Islet of Langerhans (tissue), 1 donor: Measurements from ENCODE around the gene EXOC4.
"Not testable (repeated sequence)": the region's sequence is repeated elsewhere in the genome, so short reads cannot be mapped to it uniquely, and the experiment has no call there.

ENCODE experiments used
- FAIRE-seq: peaks from one replicate; lab custom pipeline; 2011; peaks lifted over from hg19 to GRCh38; lab: Jason Lieb, UNC

The EXOC4 gene

DNA sequence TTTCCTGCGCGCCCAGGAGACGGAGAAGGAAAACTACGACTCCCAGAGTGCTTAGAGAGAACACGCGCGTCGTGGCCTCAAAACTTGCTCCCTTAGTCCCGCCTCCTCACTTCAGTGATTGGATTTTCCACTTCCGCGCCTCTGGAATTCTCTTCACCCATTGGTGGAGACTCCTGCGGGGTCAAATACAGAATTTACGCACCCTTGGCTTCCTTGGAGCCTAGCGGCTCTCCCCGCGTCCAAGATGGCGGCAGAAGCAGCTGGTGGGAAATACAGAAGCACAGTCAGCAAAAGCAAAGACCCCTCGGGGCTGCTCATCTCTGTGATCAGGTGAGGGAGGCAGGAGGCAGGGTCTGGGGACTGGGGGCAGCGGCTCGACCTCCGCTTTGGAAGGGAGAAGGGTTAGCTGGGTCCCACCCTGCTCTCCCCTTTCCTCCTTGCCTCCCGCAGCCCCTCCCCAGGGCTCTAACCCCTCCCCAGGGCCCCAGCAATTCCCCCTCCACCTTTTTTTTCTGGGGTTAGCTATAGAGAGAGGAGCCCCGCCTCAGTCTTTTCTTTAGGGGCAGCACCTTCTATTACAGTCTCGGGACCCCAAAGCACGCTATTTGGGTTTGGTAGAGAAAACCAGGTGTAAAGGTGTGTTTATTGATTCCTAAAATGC is at the start of gene EXOC4:
TSS of gene EXOC4 (plus strand) at position 221 of the 661 bp plus-strand sequence.
- peak; percentile 99 for FAIRE-seq

DNA sequence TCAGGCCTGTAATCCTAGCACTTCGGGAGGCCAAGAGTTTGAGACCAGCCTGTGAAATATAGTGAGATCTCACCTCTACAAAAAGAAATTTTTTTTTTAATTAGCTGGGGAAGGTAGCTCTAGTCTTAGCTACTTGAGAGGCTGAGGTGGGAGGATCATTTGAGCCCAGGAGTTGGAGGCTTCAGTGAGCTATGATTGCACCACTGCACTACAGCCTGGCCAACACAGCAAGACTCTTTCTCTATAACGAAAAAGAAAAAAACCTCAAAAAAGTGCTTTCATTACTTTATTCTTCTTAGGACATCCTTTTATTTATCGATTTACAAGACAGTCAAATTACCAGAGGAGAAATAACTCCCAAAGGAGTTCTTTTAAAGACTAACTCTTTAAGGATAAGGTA is 49.4 kb upstream of the EXOC4 start:
- FAIRE-seq, result no peak

DNA sequence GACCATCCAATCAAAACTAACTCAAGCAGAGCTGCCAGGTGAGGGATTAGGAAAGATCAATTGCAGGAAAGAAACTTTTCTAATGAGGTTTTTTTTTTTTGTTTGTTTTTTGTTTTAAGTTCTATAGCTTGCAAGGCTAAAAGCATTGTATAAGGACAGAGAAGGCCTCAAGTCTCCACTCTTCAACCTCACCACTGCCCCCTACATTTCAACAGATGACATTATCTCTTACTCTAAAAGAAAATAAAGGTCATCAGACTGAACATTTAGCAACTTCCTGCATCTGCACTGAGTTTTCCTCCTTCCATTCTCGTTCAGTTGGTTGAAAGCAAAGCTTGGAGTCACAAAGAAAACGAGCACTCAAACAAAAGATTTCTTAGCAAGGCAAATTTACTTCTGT is 45.2 kb upstream of the EXOC4 start:
- no peak for FAIRE-seq

DNA sequence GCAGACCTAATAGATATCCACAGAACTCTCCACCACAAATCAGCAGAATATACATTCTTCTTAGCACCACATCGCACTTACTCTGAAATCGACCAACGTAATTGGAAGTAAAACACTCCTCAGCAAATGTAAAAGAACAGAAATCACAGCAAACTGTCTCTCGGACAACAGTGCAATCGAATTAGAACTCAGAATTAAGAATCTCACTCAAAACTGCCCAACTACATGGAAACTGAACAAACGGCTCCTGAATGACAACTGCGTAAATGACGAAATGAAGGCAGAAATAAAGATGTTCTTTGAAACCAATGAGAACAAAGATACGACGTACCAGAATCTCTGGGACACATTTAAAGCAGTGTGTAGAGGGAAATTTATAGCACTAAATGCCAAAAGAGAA is 42.1 kb upstream of the EXOC4 start:
- not testable (repeated sequence) for FAIRE-seq

DNA sequence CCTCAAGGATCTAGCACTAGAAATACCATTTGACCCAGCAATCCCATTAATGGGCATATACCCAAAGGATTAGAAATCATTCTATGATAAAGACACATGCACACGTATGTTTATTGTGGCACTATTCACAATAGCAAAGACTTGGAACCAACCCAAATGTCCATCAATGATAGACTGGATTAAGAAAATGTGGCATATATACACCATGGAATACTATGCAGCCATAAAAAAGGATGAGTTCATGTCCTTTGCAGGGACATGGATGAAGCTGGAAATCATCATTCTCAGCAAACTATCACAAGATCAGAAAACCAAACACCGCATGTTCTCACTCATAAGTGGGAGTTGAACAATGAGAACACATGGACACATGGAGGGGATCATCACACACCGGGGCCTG is 39.1 kb upstream of the EXOC4 start:
- FAIRE-seq, result not testable (repeated sequence)

DNA sequence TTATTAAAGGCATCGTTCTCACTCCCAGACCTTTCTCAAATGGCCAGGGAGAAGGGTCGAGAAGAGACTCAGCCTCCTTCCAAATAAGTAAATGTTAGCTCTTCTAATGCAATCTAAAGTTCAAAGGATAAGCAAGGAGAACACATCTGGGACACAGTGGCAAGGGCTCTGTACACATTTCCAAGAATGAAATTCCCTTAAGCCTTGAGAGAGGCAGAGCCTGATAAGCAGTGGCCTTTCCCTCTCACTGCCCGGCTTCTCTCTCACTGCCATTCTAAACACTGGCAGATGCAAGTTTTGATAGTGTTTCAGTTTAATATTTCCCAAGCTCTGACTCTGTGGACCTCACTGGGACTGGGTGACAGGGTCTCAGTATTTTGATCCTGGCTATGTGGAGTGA is 35.1 kb upstream of the EXOC4 start:
- FAIRE-seq, result no peak

DNA sequence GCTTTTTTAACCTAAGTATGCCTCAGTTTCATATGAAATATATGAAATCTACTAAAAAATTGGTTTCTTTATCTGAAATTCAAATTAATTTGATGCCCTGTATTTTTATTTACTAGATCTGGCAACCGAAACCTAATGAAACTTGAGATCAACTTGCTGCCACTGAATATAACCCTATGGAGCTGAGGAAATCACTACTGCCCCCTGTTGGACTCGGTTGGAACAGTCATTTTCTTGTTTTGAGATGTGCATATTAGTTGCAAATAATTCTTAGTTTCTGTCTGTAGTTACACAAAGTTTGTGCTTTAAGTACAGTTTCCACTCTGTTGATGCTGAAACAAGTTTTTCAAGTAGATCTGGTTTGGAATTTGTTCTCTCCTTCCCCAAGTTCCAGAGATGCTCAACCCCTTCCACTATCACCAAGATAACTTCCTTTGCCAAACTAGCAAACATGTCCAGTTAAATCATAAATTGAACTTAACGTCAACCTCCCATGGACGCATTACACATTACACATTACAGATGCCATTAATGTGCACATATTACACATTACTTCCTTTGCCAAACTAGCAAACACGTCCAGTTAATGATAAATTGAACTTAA is 22.2 kb upstream of the EXOC4 start:
- peak; percentile 24 for FAIRE-seq

DNA sequence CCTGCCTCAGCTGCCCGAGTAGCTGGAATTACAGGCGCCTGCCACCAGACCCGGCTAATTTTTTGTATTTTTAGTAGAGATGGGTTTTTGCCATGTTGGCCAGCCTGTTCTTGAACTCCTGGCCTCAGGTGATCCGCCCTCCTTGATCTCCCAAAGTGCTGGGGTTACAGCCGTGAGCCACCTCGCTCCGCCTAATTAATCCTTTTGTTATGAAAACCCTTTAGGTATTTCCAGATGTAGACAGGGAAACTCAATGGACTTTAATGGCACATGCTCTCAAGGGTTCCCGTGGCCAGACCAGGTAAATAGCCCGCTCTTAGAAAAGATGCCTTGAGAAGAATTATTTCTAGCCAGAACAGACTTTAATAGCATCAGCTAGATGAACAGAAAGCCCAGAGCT is 19.7 kb upstream of the EXOC4 start:
- no peak for FAIRE-seq

DNA sequence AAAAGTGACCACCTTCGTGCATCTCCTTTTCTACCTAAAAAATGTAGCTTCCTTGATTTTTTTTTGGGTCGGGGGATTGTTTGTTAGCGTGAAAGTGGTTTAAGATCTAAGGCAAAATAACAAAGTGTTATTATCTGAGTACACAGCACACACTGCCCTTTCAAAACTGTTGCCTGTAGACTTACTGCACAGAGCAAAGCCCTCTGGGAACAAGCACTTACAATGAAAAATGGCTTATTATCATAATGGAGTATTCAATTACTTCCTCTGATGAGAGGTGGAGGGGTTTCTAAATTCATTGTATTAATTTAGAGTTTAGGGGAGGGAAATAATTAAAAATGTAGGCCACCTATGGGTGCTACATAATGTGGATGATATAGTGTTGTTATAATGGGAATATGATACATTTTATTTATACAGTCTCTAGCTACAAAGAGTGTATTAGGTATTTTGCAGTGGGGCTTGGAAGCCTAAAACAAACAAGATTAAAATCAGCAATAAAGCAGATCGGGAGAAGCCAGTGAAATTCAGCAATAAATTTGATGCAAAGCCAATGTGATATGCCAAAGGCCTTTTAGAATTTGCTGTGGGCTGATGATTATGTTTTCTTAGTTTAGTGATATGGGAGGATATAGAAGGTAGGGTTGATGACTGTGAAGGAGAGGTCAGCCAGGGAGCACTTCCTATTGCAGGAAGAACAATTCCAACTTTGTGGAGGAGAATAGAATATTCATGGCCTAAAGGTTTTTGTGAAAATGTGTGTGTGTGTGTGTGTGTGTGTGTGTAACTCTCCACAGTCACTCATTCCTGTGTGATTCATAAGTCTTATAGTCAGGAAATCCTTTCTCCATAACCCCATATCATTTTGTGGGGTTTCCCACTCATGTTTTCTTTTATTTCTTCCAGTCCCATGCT is 17.7 kb upstream of the EXOC4 start:
- no peak for FAIRE-seq

DNA sequence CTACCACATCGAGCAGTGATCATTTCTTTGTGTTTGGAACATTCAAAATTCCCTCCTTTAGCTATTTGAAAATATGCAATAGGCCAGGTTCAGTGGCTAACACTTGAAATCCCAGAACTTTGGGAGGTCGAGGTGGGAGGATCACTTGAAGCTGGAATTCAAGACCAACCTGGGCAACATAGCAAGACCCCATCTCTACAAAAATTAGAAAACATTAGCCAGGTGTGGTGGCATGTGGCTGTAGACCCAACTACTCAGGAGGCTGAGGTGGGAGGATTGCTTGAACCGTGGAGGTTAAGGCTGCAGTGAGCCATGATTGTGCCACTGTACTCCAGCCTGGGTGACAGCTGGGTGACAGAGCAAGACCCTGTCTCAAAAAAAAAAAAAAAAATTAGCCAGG is 15.3 kb upstream of the EXOC4 start:
- no peak for FAIRE-seq

DNA sequence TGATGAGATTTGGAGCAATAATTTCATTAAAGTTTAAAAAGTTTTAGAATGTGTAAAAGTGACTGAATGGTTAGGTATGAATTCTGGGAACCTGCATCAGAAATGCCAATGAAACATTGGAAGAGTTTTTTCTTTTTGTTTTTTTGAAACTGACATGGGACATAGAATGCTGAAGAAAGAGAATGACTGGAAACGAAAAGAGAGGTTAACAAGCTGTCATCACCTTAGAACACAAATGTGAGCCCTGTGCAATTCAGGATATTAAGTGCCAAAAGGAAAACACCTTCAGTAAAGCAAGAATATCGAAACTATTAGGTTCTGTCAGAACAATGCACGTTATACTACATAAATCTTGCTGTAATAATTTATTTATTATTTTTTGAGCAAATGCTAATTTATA is 12.6 kb upstream of the EXOC4 start:
- no peak for FAIRE-seq

DNA sequence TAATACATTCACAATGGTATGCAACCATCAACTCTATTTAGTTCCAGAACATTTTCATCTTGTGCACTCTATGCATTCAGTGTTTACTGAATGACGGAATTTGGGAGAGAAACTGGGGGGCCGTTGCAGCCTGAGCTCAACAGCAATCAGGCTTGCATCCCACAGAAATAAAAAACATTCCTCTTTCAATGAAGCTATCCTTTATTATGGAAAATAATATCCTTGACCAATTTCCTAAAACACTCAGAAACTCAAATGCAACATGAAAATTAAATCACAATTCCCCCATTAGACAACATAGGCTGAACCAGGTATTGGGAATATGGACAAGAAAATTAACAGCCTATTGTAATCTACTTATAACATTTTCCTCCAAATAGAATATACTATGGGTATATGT is 6.3 kb upstream of the EXOC4 start:
- no peak for FAIRE-seq

DNA sequence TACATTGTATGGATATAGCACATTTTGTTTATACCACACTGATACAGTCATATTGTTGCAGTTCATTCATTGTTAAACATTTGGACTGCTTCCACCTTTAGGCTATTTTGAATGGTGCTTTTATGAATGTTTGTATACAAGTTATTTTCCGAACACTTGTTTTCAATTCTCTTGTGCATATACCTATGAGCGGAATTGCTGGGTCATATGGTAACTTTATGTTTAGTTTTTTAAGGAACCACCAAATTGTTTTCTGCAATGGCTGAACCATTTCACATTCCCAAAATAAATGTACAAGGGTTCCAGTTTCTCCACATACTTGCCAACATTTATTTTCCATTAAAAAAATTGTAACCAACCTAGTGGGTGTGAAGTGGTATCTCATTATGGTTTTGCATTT is 4.0 kb upstream of the EXOC4 start:
- no peak for FAIRE-seq

DNA sequence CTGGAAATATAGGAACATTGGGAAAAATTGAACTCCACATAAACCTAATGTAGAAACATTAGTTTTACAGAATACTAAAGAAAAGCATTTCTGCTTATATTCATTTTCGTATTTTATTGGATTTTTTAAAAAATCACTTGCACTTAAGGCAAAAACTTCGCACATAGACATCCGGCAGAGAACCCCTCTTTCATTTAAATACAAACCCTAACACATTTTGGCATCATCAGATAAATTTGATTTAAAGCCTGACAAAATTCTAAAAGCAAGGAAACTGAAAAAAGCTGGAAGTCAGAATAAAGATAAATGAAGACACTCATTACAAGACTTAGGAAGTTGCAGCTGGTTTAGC is 396 bp upstream of the EXOC4 start:
- no peak for FAIRE-seq

DNA sequence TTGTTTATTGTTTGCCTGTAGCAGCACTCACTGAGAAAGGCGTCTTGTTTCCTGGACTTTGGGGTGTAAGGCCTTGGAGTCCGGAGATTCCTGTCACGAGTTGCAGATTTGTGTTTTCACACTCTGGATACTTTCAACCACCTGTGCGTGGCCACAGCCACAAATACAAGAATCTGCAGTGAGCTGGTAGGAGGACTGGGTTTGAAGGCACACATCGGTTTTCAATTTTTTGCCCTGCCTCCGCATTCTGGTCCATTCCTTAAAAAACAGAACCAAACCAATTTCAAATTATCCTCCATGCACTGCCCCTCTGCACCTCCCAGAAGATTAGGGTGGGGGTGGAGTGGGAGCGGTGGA is 619 bp downstream of the EXOC4 start:
- FAIRE-seq, result no peak

DNA sequence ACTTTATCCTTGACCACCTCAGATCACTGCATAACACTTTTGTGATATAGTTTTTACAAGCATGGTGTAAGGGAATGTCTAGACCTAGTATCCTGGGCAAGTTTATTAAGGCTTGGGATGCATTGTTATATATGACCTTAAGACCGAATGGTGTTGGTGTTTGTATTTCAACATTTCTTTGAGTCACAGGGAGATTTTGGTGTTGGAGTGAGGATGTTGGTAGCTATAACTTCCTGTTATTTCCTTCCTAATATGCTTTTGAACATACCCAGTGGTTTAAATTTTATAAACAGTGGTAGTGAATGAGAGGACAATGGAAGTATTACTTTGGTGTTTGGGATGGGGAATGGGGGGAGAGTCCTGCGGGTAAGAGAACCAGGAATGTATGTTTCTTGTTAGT is 2.6 kb downstream of the EXOC4 start:
- FAIRE-seq, result no peak

DNA sequence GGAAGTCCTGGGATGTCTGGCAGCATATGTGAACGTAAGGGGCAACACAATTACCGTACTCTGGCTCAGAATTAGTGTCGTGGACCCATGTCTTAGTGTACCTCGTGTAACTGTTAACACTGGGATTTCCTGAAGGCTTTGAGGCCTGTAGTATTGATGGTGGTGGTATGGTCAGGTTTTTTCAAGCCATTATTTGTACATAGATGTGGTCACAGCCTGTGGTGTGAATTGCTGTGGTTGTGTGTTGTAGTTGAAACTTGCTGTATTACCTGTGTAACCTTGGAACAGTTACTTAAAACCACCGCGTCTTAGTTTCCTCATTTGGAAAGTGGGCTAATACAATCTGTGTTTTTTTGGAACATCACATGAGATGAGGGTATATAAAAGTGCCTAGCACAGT is 5.3 kb downstream of the EXOC4 start:
- no peak for FAIRE-seq

DNA sequence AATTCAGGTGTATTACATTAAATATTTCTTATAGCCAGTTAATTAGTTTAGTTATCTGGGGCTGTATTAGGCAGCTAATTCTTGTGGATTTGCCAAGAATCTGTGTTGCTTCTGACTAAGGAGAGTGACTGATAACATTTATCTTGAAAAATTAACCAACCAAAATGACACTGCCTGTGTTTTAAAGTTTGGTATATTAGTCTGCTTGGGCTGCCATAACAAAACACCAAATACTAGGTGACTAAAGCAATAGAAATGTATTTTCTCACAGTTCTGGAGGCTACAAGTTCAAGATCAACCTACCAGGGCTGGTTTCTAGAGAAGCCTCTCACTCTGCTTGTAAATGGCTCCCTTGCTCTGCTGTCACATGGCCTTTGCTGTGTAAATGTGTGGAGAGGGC is 12.9 kb downstream of the EXOC4 start:
- FAIRE-seq, result no peak

DNA sequence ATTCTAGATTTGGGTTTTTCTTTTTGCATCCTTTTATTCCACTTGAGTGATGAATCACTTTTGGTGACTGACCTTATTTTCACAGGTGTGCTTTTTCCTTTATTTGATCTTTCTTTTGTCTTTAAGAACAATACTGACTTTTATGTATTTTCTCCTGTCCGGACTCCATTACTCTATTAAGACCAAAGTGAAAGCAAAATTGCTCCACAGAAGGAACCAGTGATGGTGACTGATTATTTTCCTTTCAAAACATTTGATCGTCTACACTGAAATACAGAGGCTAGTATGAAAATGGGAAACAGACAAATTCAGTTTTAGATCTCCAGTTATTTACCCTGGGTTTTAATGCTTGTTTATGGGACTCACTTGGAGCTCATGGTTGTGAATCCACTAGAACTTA is 15.5 kb downstream of the EXOC4 start:
- FAIRE-seq, result peak; percentile 51

DNA sequence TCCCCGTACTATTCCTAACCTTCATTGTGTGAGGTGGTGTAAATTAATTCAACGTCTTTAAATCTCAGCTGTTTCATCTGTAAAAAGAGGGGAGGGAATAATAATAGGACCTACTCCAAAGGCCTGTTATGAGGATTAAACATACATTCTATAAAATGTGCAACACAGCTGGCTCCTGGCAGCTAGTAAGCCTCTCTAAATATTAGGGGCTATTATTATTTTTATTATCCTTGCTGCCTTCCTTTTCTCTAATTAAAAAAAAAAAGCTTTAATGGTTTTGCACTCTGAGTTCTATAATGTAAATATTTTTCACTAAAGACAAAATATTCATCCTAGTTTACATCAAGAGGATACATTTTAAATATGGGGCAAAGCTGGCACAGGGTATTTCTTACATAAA is 19.5 kb downstream of the EXOC4 start:
- no peak for FAIRE-seq

DNA sequence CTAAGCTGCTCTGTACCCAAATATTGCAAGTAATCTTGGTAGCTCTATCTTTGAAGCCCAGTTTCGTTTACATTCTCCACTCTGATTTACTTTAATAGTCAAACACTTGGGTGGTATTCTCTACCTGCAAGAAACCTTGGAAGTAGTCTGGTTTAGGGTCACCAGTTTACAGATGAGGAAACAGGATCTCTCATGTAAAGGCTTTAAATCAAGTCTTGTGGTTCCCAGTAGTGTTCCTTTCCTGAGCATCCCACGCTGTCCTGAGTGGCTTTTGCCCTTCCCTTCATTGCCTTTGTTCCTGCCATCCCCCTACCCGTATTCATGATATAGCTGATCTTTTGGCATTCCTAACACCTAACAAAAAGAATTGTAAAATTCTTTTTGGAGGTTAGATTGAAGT is 20.3 kb downstream of the EXOC4 start:
- no peak for FAIRE-seq

DNA sequence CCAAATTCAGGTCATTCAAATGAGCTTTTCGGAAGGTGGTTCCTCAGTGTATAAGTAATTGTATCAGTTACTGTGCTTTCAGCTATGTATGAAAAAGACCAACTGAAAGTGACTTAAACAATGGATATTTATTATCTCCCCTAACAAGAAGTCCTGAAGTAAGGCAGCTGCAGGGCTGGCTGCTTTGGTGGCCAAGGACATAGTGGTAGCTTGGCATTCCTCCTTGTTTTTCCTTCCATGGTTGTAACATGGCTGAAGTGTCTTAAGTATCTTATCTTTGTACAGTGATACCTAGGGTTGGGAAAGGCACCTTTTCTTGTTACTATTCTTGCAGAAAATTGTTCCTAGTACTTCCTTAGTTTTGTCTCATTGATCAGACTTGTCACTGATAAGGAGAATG is 21.4 kb downstream of the EXOC4 start:
- FAIRE-seq, result no peak

DNA sequence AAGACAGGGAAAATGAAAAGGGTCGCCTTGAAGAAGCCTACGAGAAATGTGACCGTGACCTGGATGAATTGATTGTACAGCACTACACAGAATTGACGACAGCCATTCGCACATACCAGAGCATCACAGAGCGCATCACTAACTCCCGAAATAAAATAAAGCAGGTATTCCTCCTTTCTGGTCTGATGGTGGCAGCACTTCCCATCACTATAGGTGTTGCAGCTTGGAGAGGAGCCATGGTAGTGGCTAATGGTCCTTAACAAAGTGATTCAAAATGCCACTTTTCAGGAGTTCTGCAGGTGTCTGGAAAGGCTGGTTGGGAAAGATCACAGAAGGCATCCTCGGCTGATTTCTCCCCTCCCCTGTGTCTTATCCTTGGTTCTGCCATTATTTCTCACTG is 22.1 kb downstream of the EXOC4 start:
- no peak for FAIRE-seq
